ENCODE measurements around the gene FAM111B. TPM values are rescaled to one million over a fixed set of nuclear protein-coding genes. Genes with fewer than 3 reads are reported as not detected.

The FAM111B gene
- total RNA-seq, 1 experiment from 2014 or later = 10.7 TPM

GRCh38 chr11:59173964-59174663, 67.1 kb downstream of the FAM111B start:
- H3K4me1 ChIP-seq (ENCODE audit: control insufficient read depth in 1 of 2, insufficient read depth in 2 of 2, low read length in 2 of 2) = peaks cover 14 to 39% of the 10 kb centered on the region in 2 experiments; a peak in 3 of 4 replicates
- no peaks in the 10 kb centered on the region for H3K79me2 ChIP-seq (ENCODE audit: insufficient read depth, low read length)
- DNase-seq (ENCODE audit: low read depth, low spot score) (no peak), ATAC-seq (no peak)
- H3K9me2 ChIP-seq (ENCODE audit: insufficient read depth) = no peaks in the 10 kb centered on the region
- ChIA-PET RAD21 (ENCODE audit: low non-redundant PET in 1 of 2, low total read pairs in 2 of 2, uncharacterized antibody in 2 of 2, unreplicated experiment in 2 of 2) (interaction anchor here in 1 of 2 experiments (0.7 kb wide), 1 partner anchor 16 kb away, joined by 3 read pairs; no protein-coding TSS in a partner anchor), POLR2A (no interaction called here), CTCF (interaction anchor here (0.7 to 2.7 kb wide), 2 partner anchors 9 to 12 kb away, joined by 3 to 23 read pairs; no protein-coding TSS in a partner anchor)
- H2AFZ ChIP-seq (ENCODE audit: low read depth, low read length, poor library complexity, severe bottlenecking) = no peak overlapping the region
- H3K9me3 ChIP-seq (ENCODE audit: control insufficient read depth in 1 of 2, insufficient read depth in 1 of 2, low read depth in 1 of 2, low read length in 2 of 2) = no peaks in the 10 kb centered on the region
- H3K27ac ChIP-seq (ENCODE audit: low read depth, low read length) = no peak overlapping the region
- no peaks in the 10 kb centered on the region for H3K27me3 ChIP-seq (ENCODE audit: insufficient read depth, low read length)
- no peaks in the 10 kb centered on the region for H3K36me3 ChIP-seq (ENCODE audit: control insufficient read depth in 1 of 2, insufficient read depth in 2 of 2, low read length in 2 of 2)
- BruUV-seq (replicated peaks) = no TSS peak
- no peak overlapping the region for H3K4me3 ChIP-seq (replicated peaks in 1 of 2; ENCODE audit: low read depth in 1 of 2, low read length in 2 of 2)
- no peak for TF ChIP-seq CTCF (IDR thresholded peaks at IDR 0.05 in 2 of 3, conservative IDR thresholded peaks at IDR 0.05 in 1 of 3; ENCODE audit: borderline replicate concordance in 1 of 3, insufficient read depth in 1 of 3, low read depth in 2 of 3, low read length in 2 of 3)
- peak; percentile 98 for TF ChIP-seq CEBPB (IDR thresholded peaks at IDR 0.05; ENCODE audit: low read depth)
- H4K20me1 ChIP-seq (ENCODE audit: insufficient read depth) = no peaks in the 10 kb centered on the region
- peak overlapping the region; percentile 98 for H3K4me2 ChIP-seq (ENCODE audit: low read length)
- intact Hi-C loops (cut with micrococcal nuclease) = no loop called here
- H3K9ac ChIP-seq (ENCODE audit: low read length) = no peak overlapping the region

GRCh38 chr11:59174664-59175033, 67.6 kb downstream of the FAM111B start:
- TSS peak; percentile 22 for BruUV-seq (replicated peaks)
- Histone ChIP-seq H3K9me3 (ENCODE audit: control insufficient read depth in 1 of 2, insufficient read depth in 1 of 2, low read depth in 1 of 2, low read length in 2 of 2) (no peaks in the 10 kb centered on the region), H3K4me1 (ENCODE audit: control insufficient read depth in 1 of 2, insufficient read depth in 2 of 2, low read length in 2 of 2) (peaks cover 14 to 39% of the 10 kb centered on the region in 2 experiments; a peak in 3 of 4 replicates), H3K36me3 (ENCODE audit: control insufficient read depth in 1 of 2, insufficient read depth in 2 of 2, low read length in 2 of 2) (no peaks in the 10 kb centered on the region), H3K27ac (ENCODE audit: low read depth, low read length) (no peak overlapping the region), H3K4me2 (ENCODE audit: low read length) (peak overlapping the region; percentile 98), H3K9ac (ENCODE audit: low read length) (no peak overlapping the region), H3K9me2 (ENCODE audit: insufficient read depth) (no peaks in the 10 kb centered on the region), H4K20me1 (ENCODE audit: insufficient read depth) (no peaks in the 10 kb centered on the region), H3K27me3 (ENCODE audit: insufficient read depth, low read length) (no peaks in the 10 kb centered on the region), H3K4me3 (replicated peaks in 1 of 2; ENCODE audit: low read depth in 1 of 2, low read length in 2 of 2) (no peak overlapping the region), H2AFZ (ENCODE audit: low read depth, low read length, poor library complexity, severe bottlenecking) (no peak overlapping the region), H3K79me2 (ENCODE audit: insufficient read depth, low read length) (no peaks in the 10 kb centered on the region)
- RAD21 ChIA-PET (ENCODE audit: low non-redundant PET in 1 of 2, low total read pairs in 2 of 2, uncharacterized antibody in 2 of 2, unreplicated experiment in 2 of 2) = no interaction called here
- ATAC-seq (no peak), DNase-seq (ENCODE audit: low read depth, low spot score) (no peak)
- POLR2A ChIA-PET = no interaction called here
- intact Hi-C loops (cut with micrococcal nuclease) = no loop called here
- CTCF ChIA-PET = interaction anchor here (0.7 to 2.7 kb wide), 3 partner anchors 8 to 32 kb away, joined by 3 to 23 read pairs (median 3); no protein-coding TSS in a partner anchor
- TF ChIP-seq EGR1 (IDR thresholded peaks at IDR 0.05; ENCODE audit: low read depth) (no peak), TCF7L2 (IDR thresholded peaks at IDR 0.05; ENCODE audit: borderline replicate concordance, extremely low read depth, insufficient read depth, insufficient read length) (no peak), MAX (IDR thresholded peaks at IDR 0.05) (no peak), ZNF274 (IDR thresholded peaks at IDR 0.05; ENCODE audit: low read depth, low read length) (no peak), JUND (IDR thresholded peaks at IDR 0.05) (no peak), CEBPB (IDR thresholded peaks at IDR 0.05; ENCODE audit: low read depth) (no peak), YY1 (IDR thresholded peaks at IDR 0.05; ENCODE audit: extremely low read depth, insufficient replicate concordance, low read depth, low read length) (no peak), ATF3 (IDR thresholded peaks at IDR 0.05) (no peak), ELF1 (IDR thresholded peaks at IDR 0.05; ENCODE audit: borderline replicate concordance, low read depth) (no peak), REST (IDR thresholded peaks at IDR 0.05; ENCODE audit: low read depth) (no peak), POLR2A (IDR thresholded peaks at IDR 0.05; ENCODE audit: borderline replicate concordance, extremely low read depth, insufficient read depth, insufficient read length) (no peak), EZH2 (IDR thresholded peaks at IDR 0.05) (no peak)

Measured in HCT116 (cell line).